NCI-H2196 treated with DMSO at 0.1 percent for 48 hours (cell line): ENCODE measurements around the gene FBXO15.

Experiments used
- DNase-seq: peaks from one replicate; lab custom pipeline; 2025; ENCODE audit not compliant: unreplicated experiment; lab: John Stamatoyannopoulos, UW

Gene FBXO15

DNA sequence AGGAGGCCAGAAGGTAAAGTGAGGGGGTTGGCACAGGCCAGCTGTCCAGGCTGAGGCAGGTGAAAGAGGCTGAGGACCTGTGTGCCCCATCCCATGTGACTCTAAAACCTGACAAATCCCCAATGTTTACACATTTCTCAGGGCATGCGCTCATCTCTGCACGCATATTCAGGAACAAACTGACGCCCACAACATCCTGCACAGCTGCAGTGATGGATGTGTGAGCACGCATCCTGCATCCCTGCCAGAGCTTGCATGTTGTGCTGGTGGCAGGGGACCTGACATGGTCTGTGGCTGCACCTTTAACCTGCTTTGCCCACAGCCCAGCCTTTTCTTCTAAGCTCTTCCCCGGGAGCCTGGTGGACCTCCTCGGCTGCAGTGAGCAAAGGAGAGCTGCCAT, 83.1 kb downstream of the FBXO15 start:
- DNase-seq: no peak

- no peak for DNase-seq
Measured at GRCh38 chr18:74063557-74063956, 84.1 kb downstream of the FBXO15 start.

DNA sequence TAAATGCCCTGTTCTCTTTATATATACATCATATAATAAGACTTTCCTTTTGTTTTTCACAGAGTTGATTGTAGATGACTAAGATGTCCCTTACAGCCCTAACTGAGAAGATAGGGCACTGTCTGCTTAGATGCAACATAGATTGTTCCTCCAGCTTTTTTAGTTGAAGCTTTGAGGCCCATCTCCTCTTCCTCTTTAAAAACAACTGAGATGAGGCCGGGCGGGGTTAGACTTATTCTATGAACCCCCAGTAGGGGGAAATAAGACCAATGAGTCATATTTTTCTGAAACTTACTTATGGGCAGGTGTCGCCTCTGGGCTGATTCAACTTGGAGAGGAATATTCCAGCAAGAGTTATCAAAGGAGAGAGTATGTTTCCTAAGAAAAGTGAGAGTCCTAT, 84.6 kb downstream of the FBXO15 start:
- DNase-seq: no peak

- no peak for DNase-seq
Measured at GRCh38 chr18:74062037-74062436, 85.6 kb downstream of the FBXO15 start.

DNA sequence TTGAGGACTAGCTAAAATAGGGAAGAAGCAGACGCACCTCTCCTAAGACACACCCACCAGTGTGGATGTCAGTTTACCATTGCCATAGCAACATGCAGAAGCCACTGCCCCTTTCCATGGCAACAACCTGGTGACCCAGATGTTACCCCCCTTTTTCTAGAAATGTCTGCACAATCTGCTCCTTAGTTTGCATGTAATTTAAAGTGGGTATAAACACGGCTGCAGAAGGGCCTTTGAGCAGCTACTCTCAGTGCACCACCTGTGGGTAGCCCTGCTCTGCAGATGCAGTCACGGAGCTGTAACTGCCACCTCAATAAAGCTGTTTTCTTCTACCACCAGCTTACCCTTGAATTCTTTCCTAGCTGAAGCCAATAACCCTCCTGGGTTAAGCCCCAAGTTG, 87.1 kb downstream of the FBXO15 start:
- no peak for DNase-seq

- DNase-seq: no peak
Measured at GRCh38 chr18:74050807-74051206, 96.8 kb downstream of the FBXO15 start.

DNA sequence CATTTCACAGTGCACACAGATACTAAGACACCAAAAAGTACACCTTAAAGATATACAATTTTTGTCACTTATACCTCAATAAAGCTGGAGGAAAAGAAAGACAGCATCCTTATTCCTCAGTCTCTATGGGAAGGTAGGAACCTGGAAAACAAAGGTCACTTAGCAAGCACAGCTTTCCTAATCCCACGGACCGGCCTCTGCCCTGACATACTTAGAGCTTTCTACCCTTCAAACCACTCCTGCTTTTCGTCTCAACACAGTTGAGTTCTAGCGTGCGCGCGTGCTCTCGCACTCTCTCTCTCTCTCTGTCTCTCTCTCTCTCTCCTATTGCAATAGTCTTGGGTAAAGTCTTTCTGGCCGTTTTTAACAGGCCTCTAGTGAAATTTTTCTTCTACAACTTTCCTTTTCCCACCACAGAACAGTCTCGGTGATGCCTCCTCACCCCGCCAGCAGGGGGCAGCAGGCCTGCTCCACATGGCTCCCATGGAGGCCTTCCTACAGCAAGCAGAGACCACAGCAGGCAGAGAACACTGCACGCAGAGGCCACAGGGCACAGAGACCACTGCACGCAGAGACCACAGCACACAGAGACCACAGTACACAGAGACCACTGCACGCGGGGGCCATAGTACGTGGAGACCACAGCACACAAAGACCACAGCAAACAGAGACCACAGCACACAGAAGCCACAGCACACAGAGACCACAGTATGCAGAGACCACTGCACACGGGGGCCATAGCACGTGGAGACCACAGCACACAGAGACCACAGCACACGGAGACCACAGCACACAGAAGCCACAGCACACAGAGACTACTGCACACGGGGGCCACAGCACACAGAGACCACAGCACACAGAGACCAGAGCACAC, 106.9 kb downstream of the FBXO15 start:
- DNase-seq: no peak

DNA sequence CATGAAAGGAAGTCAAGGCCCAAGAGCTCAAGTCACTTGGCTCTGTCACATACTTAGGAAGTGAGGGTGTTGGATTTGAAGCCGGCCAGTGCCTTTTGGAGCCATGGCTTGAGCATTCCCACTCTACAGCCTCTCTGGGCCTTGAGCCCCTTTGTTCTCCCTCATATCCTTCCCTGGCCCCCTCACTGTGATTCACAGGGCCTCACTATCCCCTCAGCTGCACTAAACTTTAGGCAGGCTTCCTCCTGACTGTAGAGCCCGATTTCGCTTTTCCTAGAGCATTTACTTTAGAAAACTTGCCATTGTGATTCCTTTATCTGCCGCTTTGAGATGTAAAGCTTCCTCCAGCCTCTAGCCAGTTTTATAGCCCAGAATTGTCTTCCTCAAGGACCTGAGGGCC, 107.6 kb downstream of the FBXO15 start:
- DNase-seq: no peak

DNA sequence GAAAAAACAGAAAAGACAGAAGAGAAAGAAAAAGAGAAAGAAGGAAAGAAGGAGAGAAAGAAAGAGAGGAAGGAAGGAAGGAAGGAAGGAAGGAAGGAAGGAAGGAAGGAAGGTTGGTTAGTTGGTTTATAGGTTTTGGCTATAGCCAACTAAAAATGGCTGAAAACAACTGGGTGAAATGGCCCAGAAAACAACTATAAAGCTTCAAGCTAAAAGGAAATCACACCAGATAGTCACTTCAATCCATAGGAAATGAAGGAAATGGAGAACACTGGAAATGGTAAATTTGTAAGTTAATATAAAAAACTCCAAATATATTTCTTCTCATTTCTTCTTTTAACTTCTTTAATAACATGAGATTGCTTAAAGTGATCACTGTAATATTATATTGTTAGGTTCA, 118.5 kb downstream of the FBXO15 start:
- DNase-seq: no peak
